Tibial nerve (tissue), 4 donors: ENCODE results near the gene ABCB9. TPM values are rescaled to one million over a fixed set of nuclear protein-coding genes. Genes with fewer than 3 reads are reported as not detected.

Experiments used
- DNase-seq, 2 donors: peaks; one replicate each; pipeline ENCODE4 v3.0.0-alpha.2; 2019; ENCODE audit warnings: low spot score in 2 of 2
- H3K27ac ChIP-seq, 4 donors: fragments of 200-600 bp; sonication (generic) in 3 of 4; one replicate each; pipeline ENCODE4 v1.5.1; 2017 to 2019; ENCODE audit warnings: mild to moderate bottlenecking in 1 of 4
- H3K27me3 ChIP-seq, 2 donors: fragments of 200-600 bp; sonication (generic) in 1 of 2; one replicate each; pipeline versions ENCODE4 v1.5.1 to v1.6.0; 2017 to 2019
- H3K36me3 ChIP-seq, 3 donors: fragments of 200-600 bp; sonication (generic); one replicate each; pipeline ENCODE4 v1.5.1; 2018 to 2019
- H3K4me1 ChIP-seq, 4 donors: fragments of 200-600 bp; sonication (generic) in 3 of 4; one replicate each; pipeline ENCODE4 v1.5.1; 2017 to 2019
- H3K4me3 ChIP-seq, 4 donors: fragments of 200-600 bp; sonication (generic) in 3 of 4; one replicate each; pipeline ENCODE4 v1.5.1; 2017 to 2019; ENCODE audit warnings: mild to moderate bottlenecking in 1 of 4, moderate library complexity in 1 of 4
- H3K9me3 ChIP-seq, 4 donors: fragments of 200-600 bp; sonication (generic) in 3 of 4; one replicate each; pipeline ENCODE4 v1.5.1; 2017 to 2019
- EP300 ChIP-seq, 2 donors: sonication (generic); formaldehyde crosslinking; IDR thresholded peaks; one replicate each; pipeline ENCODE4 v1.6.1; 2017; ENCODE audit warnings: antibody characterized with exemption in 2 of 2, mild to moderate bottlenecking in 1 of 2
- POLR2A ChIP-seq, 2 donors: fragments of 450-650 bp; IDR thresholded peaks; one replicate each; pipeline ENCODE4 v1.6.1; 2017; ENCODE audit warnings: antibody characterized with exemption in 2 of 2, mild to moderate bottlenecking in 2 of 2, moderate library complexity in 2 of 2
- WGBS, 2 donors: methylation state at CpG; one replicate each; pipeline ENCODE4 v1.1.5; 2018; 5-methylcytosine and 5-hydroxymethylcytosine counted together
- total RNA-seq, 4 donors: library from RNA; depleted of rRNA; stranded (reverse); fragments of >200 nt; gene quantifications; one replicate each; pipeline ENCODE4 v1.1.0, GENCODE V29; 2016
- TF ChIP-seq, protein P1 (sequence below), 5 experiments: fragments of 200-600 bp in 3 of 5; fragments of 450-650 bp in 2 of 5; sonication (generic) in 3 of 5; IDR thresholded peaks; one replicate each; pipeline ENCODE4 v1.5.1; 2016 to 2019; ENCODE audit warnings: antibody characterized with exemption in 5 of 5, mild to moderate bottlenecking in 3 of 5, moderate library complexity in 2 of 5

ABCB9 gene
- total RNA-seq, 4 donors from 2014 or later, result 4.2 to 11.4 (median 6.0) TPM

DNA sequence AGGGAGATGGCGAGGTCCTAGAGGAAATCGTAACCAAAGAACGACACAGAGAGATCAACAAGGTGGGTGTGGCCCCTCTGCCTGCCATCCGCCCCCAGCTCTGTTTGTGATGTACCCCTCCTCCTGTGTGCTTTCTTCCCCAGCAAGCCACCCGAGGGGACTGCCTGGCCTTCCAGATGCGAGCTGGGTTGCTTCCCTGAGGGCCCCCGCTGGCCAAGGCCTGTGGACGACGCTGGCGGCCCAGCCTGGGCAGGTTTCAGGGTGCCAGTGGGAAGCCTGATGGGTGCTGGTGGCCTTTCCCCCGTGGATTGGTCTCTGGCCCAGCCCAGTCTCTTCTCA is 16.2 kb upstream of the ABCB9 start:
- WGBS, 2 donors, result 58 to 61% methylated on average over 11 of the region's 11 CpGs
- Histone ChIP-seq H3K27me3 (no peaks in the 10 kb centered on the region), H3K4me1 (peaks cover 0 to 79% (median 58%) of the 10 kb centered on the region in 4 donors), H3K36me3 (peaks cover 0 to 61% (median 2%) of the 10 kb centered on the region in 3 donors), H3K27ac (peak overlapping the region in 2 of 4 donors; percentile 91 to 94), H3K4me3 (peak overlapping the region in 1 of 4 donors; percentile 81), H3K9me3 (no peaks in the 10 kb centered on the region)
- no peak for DNase-seq
- TF ChIP-seq POLR2A (IDR thresholded peaks at IDR 0.05), result no peak
- no peak for TF ChIP-seq EP300 (IDR thresholded peaks at IDR 0.05)
- TF ChIP-seq, protein P1, sequence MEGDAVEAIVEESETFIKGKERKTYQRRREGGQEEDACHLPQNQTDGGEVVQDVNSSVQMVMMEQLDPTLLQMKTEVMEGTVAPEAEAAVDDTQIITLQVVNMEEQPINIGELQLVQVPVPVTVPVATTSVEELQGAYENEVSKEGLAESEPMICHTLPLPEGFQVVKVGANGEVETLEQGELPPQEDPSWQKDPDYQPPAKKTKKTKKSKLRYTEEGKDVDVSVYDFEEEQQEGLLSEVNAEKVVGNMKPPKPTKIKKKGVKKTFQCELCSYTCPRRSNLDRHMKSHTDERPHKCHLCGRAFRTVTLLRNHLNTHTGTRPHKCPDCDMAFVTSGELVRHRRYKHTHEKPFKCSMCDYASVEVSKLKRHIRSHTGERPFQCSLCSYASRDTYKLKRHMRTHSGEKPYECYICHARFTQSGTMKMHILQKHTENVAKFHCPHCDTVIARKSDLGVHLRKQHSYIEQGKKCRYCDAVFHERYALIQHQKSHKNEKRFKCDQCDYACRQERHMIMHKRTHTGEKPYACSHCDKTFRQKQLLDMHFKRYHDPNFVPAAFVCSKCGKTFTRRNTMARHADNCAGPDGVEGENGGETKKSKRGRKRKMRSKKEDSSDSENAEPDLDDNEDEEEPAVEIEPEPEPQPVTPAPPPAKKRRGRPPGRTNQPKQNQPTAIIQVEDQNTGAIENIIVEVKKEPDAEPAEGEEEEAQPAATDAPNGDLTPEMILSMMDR (IDR thresholded peaks at IDR 0.05), result no peak

GRCh38 chr12:122981587-122982476 is 15.6 kb upstream of the ABCB9 start:
- peaks cover 0 to 85% (median 59%) of the 10 kb centered on the region in 4 donors for H3K4me1 ChIP-seq
- H3K27ac ChIP-seq, result peak overlapping the region in 3 of 4 donors; percentile 91 to 94 (median 93)
- WGBS, 2 donors, result 62 to 66% methylated on average over 25 of the region's 25 CpGs
- peaks cover 0 to 61% (median 2%) of the 10 kb centered on the region in 3 donors for H3K36me3 ChIP-seq
- H3K27me3 ChIP-seq, result no peaks in the 10 kb centered on the region
- H3K9me3 ChIP-seq, result no peaks in the 10 kb centered on the region
- peak overlapping the region; percentile 81 to 100 (median 96) for H3K4me3 ChIP-seq
- no peak for DNase-seq
- TF ChIP-seq EP300 (IDR thresholded peaks at IDR 0.05) (no peak), POLR2A (IDR thresholded peaks at IDR 0.05) (no peak)
- TF ChIP-seq, protein P1 (IDR thresholded peaks at IDR 0.05), result no peak

DNA sequence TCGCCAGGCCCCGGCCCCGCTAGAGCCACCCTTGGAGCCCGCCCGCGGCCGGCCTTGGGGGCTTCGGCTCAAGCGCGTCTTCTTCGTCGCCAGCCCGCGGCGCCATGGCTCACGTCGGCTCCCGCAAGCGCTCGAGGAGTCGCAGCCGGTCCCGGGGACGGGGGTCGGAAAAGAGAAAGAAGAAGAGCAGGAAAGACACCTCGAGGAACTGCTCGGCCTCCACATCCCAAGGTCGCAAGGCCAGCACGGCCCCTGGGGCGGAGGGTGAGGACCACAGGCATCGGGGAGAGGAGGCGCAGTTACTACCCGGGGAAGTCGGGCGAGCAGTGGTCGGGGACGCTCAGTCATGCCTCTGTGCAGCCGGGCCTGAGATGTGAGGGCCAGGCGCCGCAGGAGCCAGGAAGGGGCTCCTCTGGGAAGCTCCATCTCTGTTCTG is 14.8 kb upstream of the ABCB9 start:
- H3K36me3 ChIP-seq, result peaks cover 0 to 57% (median 2%) of the 10 kb centered on the region in 3 donors
- 1% methylated on average over 14 to 28 of the region's 40 CpGs for WGBS, 2 donors
- TF ChIP-seq EP300 (IDR thresholded peaks at IDR 0.05) (no peak), POLR2A (IDR thresholded peaks at IDR 0.05) (no peak)
- TF ChIP-seq, protein P1 (IDR thresholded peaks at IDR 0.05), result no peak

DNA sequence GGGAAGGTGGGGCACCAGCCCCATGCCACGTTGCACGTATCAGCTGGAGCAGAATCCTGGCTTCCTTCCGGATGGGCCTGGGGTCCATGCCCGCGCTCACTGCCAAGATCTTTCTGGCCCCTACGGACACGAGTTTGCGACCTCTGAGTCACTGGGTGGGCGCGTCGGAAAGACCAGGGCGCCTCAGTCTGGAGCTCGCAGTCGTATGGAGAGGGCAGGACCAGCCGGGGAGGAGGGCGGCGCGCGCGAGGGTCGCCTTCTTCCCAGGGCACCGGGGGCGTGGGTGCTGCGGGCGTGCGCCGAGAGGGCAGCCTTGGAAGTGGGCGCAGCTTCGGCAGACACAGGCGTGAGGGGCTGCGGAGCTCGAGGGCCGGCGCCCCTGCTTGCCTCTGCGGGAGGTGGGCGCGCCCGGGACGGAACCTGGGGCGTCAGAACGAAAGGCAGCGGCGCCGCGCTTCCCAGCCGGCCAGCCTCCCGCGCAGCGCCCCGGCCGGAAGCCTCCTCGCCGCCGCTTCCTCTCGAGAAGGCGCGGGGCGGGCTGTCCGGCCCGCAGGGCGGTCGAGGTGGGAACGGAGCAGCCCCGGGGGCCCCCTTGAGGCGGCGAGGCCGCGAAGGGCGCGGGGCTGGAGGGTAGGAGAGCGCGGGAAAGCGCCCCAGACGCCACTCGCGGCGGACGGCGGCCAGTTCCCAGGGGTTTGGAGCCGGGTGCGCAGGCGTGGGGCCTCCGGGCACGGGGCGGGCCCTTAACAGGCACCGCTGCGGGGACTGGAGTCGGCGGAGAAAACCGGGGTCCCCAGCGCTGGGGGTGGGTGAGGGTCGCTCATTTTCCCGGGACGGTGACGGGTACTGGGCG is 14.1 kb upstream of the ABCB9 start, which contains the start of gene ARL6IP4:
Gene ARL6IP4 (plus strand): TSS at position 499 of the 853 bp plus-strand sequence. CDS start 459 bp downstream, outside the sequence.
- WGBS, 2 donors, result 0 to 1% methylated on average over 15 to 31 of the region's 96 CpGs
- Histone ChIP-seq H3K36me3 (peaks cover 0 to 50% (median 2%) of the 10 kb centered on the region in 3 donors), H3K4me1 (peaks cover 0 to 92% (median 69%) of the 10 kb centered on the region in 4 donors), H3K9me3 (no peaks in the 10 kb centered on the region), H3K4me3 (peak within 1 kb of the TSS; percentile 81 to 100 (median 96)), H3K27ac (peak within 1 kb of the TSS; percentile 82 to 94 (median 92)), H3K27me3 (no peaks in the 10 kb centered on the region)
- TF ChIP-seq, protein P1 (IDR thresholded peaks at IDR 0.05), result peak in 3 of 5 experiments; percentile 3 to 42 (median 35)
- TF ChIP-seq POLR2A (IDR thresholded peaks at IDR 0.05) (peak; percentile 58 to 86), EP300 (IDR thresholded peaks at IDR 0.05) (peak in 1 of 2 donors; percentile 81)
- peak in 1 of 2 donors; percentile 31 for DNase-seq

More for the DNA sequence above, 14.8 kb upstream of the ABCB9 start:
- Histone ChIP-seq H3K4me3 (peak overlapping the region; percentile 81 to 100 (median 96)), H3K27ac (peak overlapping the region; percentile 82 to 94 (median 92)), H3K4me1 (peaks cover 0 to 92% (median 67%) of the 10 kb centered on the region in 4 donors), H3K9me3 (no peaks in the 10 kb centered on the region), H3K27me3 (no peaks in the 10 kb centered on the region)
- no peak for DNase-seq
